ENCODE measurements around the gene ATP11A. TPM values are rescaled to one million over a fixed set of nuclear protein-coding genes. Genes with fewer than 3 reads are reported as not detected.
"Not testable (repeated sequence)": the region's sequence is repeated elsewhere in the genome, so short reads cannot be mapped to it uniquely, and the experiment has no call there.

Gene ATP11A
- total RNA-seq, 1 experiment from 2014 or later = 2.5 TPM

DNA sequence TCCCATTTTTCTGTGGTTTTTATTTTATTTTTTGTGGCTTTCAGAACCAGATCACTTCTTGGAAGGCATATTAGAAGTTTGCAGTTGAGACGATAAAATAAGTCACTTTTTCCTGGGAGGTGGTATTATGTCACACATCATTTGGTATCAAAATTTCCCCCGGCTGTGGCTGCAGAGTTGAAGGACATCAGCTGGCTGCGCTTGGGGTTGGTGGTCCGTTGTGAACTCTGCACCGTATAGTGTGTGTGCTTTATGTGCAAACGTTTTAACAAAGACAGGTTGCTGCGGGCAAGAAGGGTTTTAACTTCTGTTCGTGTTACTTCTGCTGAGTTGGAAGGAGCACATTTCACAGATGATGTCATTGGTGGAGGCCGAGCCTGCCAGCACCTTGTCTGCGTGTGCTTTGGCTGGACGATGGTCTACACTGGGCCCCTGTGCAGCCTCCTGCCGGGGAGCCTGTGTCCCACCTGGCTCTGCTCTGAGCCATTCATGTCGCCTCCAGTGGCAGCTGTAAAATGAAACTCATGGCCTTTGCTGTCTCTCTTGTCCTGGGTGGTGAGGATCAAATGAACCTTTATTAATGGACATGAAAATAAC lies 9.6 kb downstream of the ATP11A start:
- no peaks in the 10 kb centered on the region for H3K9me3 ChIP-seq
- H3K36me3 ChIP-seq = no peaks in the 10 kb centered on the region
- no peak for DNase-seq
- no peak overlapping the region for H3K4me3 ChIP-seq
- H3K27me3 ChIP-seq = no peaks in the 10 kb centered on the region

DNA sequence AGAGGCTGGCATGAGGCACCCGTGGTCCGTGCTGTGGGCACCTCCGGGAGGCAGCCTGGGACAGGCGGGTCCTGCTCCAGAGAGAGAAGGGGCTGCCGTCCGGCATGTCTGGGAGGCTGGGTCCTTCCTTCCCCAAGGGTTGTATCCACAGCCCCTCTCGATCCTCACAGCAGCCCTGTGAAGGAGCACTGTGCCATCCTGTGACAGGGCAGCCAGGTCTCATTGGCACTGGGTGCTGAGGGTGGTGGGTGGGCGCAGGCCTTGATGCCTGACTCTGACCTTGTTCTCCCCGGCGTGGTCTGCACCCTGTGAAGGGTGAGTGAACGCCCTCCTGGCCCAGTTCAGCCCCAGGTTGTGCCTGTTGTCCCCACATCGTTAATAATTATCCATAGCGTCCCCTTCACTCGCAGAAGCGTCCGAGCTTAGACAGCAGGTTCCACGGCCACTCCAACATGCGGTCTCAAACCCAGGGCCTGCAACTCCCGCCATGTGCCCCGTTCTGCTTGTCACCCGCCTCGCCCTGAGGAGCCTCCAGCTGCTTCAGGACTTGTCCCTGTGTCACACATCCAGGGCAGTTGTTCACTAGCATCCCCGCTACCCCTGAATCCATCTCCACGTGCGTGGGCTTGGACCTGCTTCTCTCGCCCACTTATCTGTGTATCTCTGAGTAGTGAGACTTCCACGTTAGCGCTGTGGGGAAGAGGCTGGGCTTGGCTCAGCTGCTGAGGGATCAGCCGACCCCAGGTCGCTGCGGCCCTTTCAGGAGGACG lies 10.6 kb downstream of the ATP11A start:
- Histone ChIP-seq H3K27me3 (no peaks in the 10 kb centered on the region), H3K4me3 (no peak overlapping the region), H3K9me3 (no peaks in the 10 kb centered on the region), H3K36me3 (no peaks in the 10 kb centered on the region)
- DNase-seq = no peak

DNA sequence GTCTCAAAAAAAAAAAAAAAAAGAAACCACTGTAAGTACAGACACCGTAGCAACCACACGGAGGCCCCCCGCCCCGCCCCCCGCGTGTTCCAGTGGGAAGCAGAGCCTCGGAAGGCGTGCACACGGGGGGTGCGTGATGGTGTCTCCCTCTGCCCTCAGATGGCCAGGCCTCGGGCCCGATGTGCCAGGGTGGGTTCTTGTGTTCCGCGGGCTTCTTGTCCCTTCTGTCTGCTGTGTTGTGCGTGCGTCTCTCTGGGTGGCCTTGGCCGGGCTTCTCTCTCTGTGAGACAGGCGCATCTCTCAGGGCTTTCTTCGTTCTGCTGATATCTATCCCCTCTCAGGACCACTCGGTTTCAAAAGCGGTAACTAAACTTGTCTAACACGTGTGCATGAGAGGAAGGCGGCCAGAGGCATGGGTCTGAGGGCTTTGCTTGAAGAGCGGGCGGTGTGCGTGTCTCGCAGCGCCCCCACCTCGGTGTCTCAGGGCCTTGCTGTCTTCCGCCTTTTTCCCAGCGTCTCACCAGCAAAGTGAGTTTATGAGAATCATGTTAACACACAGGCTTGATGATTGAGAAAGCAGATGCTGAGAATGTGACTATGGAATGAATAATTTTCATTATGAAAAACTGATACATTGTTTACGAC lies 12.6 kb downstream of the ATP11A start:
- Histone ChIP-seq H3K9me3 (no peaks in the 10 kb centered on the region), H3K4me3 (no peak overlapping the region), H3K36me3 (no peaks in the 10 kb centered on the region), H3K27me3 (no peaks in the 10 kb centered on the region)
- no peak for DNase-seq

DNA sequence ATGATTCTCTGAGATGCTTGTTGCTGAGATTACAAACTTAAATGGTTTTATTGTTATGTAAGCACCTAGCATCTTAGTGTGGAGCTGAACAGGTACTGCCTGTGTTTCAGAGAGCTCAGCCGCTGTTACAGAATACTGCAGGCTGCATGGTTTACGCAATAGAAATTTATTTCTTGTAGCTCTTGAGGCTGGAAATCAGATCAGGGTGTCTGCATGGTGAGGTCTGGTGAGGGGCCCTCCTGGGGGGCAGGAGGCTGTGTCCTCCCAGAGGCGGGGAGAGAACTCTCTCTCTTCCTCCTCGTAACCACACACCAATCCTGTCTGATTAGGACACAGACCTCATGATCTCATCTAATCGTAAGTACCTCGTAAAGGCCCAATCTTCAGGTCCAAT lies 13.1 kb downstream of the ATP11A start:
- DNase-seq = no peak
- H3K4me3 ChIP-seq = no peak overlapping the region
- H3K36me3 ChIP-seq = no peaks in the 10 kb centered on the region

DNA sequence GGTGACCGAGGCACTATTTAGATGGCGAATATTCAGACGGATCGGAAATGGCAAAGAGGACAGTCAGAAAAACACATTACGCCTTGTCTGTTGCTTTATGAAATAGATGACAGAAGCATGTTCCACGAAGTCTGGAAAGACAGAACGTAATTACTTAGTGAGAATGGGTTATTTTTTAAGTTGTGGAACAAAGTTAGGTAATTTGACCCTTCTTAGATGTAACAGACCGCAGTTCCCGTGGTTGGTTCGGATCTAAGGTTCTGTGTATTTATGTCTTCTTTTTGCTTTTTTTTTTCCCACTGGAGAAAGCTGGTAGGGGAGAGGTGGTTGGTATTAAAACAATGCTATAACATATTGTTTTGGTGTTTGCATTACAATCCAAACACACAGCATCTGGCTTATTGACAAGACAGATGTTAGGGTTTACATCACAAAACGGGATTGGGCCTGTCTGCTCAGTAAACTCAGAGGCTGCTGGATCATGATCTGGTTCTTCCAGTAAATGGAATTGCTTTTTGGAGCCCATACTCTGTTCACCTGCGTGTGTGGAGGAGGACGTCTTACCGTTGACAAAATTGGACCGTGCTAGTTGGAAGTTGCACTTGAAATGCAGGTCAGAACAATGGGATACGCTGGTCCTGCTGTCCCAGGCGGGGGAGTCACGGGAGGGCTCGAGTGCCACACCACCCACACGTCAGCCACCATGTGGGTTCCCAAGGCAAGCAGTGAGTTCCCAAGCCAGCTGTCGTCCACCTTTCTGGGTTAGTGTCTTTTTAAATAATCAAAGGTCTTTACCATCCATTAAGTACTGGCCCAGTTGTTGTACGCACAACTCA lies 13.8 kb downstream of the ATP11A start:
- H3K27me3 ChIP-seq = no peaks in the 10 kb centered on the region
- no peaks in the 10 kb centered on the region for H3K9me3 ChIP-seq
- DNase-seq = no peak
- no peaks in the 10 kb centered on the region for H3K36me3 ChIP-seq
- H3K4me3 ChIP-seq = no peak overlapping the region

More for the DNA sequence above, 13.1 kb downstream of the ATP11A start:
- H3K9me3 ChIP-seq = no peaks in the 10 kb centered on the region
- no peaks in the 10 kb centered on the region for H3K27me3 ChIP-seq

DNA sequence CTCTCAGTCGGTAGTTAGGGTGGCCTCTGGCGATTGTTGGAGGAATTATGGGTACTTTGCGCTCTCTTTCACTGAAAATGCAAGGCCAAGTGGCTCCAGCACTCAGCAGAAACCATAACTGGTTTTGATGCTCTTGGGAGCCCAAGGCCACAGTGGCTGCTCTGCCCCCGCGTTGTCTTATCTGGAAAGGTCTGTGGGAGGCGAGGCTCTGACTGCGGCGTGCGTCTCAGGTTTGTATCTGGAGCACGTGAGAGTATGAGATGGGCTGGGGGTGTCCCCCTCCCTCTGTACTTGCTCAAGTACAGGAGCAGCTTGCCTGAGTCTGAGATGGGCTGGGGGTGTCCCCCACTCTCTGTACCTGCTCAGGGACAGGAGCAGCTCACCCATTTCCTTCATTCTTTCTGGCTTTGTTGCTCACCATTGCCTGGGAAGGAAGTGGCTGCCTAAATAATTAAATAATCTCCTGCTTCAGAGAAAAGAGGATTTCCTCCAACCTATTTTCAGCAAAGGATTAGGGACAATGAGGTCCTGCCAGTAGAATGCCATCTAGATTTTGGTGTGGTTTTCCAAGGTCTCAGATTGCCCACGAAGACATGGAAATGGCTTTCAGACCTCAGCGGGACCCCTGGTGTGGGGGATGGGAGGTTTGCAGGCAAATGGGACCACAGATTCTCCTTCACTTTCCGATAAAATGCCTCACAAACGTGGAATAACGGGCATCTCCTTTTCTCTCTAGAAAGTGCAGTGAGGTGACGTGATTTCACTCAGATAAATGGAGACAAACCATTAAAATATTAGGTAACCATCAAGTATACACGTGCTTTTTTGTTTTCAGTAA lies 14.7 kb downstream of the ATP11A start:
- Histone ChIP-seq H3K4me3 (no peak overlapping the region), H3K36me3 (no peaks in the 10 kb centered on the region), H3K9me3 (no peaks in the 10 kb centered on the region), H3K27me3 (no peaks in the 10 kb centered on the region)
- no peak for DNase-seq

DNA sequence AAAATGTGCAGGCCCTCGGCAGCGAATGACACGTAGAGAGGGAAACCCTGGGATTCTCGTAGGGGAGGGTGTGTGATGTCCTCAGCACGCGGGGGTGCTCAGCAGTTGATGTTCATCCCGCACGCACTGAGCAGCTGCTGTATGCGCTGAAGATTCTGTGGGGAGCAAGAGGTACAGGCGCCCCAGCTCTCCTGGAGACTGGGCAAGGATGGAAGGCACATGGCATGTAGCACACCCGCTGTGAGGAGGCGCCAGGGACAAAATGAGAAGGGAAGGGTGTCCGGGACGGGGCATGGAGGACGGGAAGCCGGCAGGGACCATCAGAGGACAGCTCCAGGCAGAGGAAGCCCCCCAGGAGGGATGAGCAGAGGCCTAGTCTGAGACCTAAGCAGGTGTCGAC lies 15.4 kb downstream of the ATP11A start:
- no peaks in the 10 kb centered on the region for H3K27me3 ChIP-seq
- H3K4me3 ChIP-seq = no peak overlapping the region
- H3K36me3 ChIP-seq = no peaks in the 10 kb centered on the region
- H3K9me3 ChIP-seq = no peaks in the 10 kb centered on the region
- no peak for DNase-seq

DNA sequence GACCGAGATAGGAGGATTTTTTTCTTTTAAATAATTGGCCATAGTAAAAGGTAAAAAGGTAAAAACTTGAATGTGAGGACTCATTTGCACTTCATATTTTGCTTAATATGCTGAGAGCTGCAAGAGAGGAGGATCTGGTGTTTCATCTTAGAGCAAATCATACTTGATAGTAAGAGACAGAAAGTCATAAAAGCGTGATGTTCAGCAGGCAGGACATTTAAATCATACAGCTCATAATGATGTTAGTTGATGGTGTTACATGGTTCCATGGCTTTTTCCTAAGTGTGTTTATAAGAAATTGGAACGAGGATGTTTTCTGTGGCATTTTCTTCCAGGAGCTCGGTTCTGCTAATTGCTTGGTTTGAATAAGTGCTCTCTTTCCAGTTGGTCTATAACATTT lies 16.3 kb downstream of the ATP11A start:
- no peaks in the 10 kb centered on the region for H3K9me3 ChIP-seq
- no peak overlapping the region for H3K4me3 ChIP-seq
- H3K36me3 ChIP-seq = no peaks in the 10 kb centered on the region
- no peak for DNase-seq
- no peaks in the 10 kb centered on the region for H3K27me3 ChIP-seq

DNA sequence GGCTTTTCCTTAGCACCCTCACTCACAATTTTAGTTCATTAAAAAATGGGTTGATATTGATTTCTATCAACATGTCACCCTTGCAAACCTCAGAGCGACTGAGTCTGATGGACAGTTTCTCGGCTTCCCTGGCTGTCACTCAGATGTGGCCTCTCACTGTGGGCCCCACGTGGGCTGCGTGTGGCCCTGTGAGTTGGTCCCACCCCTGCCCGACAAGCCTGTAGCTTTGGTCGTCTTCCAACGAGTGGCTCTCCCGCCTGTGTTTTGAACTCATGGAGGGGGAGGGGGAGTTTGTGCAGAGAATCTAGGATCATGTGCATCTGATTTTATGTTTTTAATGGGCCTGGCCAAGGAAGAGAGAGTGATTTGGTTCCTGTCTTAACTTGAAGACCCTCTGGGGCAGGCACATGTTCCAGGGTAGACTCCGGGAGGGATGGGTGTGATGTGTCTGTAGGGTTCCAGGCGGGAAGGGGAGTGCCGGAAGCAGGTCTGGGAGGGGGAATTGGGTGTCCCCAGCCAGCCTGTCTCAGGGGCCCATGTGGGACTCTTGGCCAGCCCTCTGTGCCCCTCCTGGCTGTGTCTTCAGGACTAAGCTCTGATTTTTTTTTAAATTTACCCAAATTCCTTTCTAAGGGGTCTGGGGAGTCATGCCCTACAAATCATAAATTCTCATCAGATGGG lies 18.9 kb downstream of the ATP11A start:
- Histone ChIP-seq H3K9me3 (no peaks in the 10 kb centered on the region), H3K4me3 (no peak overlapping the region), H3K36me3 (no peaks in the 10 kb centered on the region), H3K27me3 (no peaks in the 10 kb centered on the region)
- no peak for DNase-seq

DNA sequence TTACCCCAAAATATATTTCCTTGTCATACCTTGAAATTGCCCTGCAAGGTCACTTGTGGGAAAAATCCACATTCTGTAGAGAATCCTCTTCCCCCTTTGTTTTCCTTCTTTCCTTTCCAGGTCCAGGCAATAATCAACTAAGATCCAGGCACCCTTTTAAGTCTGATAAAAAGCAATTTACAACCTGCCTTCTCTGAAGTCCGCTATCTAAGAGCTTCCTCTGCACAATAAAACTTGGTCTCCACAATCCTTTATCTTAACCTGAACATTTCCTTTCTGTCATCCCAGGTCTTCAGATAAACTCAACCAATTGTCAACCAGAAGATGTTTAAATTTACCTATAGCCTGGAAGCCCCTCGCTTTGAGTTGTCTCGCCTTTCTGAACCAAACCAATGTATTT lies 19.5 kb downstream of the ATP11A start:
- not testable (repeated sequence) for H3K36me3 ChIP-seq, DNase-seq, H3K9me3 ChIP-seq, H3K4me3 ChIP-seq, H3K27me3 ChIP-seq

DNA sequence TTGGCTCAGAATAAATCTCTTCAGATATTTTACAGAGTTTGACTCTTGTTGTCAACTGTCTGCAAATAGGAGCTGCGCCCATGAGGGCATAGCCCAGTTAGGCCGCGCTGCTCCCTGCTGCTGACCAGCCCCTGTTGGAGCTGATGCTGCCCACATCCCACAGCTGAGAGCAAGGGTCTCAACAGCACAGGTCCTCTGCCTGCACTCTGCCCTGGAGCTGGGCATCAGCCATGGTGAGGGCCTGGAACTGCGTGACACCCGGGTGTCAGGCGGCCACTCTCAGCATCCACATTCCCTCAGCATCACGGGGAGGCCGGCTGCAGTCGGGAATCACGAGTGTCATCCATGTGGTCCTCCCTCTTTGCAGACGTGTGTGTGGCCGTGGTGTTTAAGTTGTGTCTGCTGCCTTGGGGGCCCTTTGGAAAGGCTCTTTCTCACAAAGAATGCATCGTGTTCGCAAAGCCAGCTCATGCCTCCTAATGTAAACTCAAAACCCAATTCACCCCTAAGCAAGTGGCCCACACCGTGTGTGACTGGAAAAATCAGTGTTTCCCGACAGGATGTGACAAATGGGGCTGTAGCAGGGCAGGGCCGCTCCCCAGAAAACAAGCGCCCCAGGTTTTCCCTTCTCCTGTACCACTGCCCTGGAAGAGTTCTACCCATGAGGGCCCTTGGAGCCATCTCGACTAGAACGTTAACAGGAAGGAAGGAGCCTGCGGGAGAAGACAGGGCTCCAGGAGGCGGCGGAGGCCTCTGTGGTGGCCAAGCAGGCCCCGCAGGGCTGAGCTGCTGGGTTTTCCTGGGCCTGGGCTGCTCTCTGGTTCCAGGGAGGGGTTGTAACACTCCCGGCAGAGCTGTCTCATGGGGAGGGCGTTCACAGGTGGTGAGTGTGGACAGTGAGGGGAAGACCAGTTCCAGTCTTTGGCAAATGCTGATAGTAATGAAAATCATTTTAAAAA lies 20.3 kb downstream of the ATP11A start:
- DNase-seq = no peak
- H3K27me3 ChIP-seq = no peaks in the 10 kb centered on the region
- no peak overlapping the region for H3K4me3 ChIP-seq

DNA sequence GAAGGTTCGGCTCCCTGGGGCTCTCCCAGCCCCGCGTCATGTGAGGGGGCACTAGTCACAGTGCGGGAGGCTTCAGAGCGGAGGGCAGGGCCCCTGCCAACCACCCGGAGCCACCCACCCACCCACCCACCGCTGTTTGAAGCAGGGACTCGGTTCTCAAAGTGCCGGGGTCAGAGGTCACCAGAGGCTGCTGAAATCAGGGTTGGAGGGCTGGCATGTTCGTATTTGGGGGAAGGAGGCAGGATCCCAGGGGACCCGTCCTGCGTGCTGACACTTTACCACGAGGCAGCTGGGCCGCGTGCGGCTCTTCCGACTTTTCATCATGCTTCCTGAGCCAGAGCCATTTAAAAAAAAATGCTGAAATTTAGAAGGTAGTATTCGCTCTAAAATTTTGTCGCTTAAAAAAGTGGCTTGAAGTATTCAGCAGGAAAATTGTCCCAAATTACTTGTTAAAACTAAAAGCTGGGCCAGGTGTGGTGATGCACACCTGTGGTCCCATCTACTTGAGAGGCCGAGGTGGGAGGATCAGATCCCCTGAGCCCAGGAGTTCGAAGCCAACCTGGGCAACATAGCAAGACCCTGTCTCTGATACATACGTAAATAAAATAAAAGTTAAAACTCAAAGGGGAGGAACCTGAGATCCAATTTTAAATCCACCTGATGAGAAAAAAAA lies 21.2 kb downstream of the ATP11A start:
- H3K36me3 ChIP-seq = no peaks in the 10 kb centered on the region
- H3K9me3 ChIP-seq = no peaks in the 10 kb centered on the region
- H3K27me3 ChIP-seq = no peaks in the 10 kb centered on the region
- no peak for DNase-seq
- H3K4me3 ChIP-seq = peak overlapping the region; percentile 21; the same call in 1 of the 2 replicates

More for the DNA sequence above, 20.3 kb downstream of the ATP11A start:
- H3K36me3 ChIP-seq = no peaks in the 10 kb centered on the region
- H3K9me3 ChIP-seq = no peaks in the 10 kb centered on the region

DNA sequence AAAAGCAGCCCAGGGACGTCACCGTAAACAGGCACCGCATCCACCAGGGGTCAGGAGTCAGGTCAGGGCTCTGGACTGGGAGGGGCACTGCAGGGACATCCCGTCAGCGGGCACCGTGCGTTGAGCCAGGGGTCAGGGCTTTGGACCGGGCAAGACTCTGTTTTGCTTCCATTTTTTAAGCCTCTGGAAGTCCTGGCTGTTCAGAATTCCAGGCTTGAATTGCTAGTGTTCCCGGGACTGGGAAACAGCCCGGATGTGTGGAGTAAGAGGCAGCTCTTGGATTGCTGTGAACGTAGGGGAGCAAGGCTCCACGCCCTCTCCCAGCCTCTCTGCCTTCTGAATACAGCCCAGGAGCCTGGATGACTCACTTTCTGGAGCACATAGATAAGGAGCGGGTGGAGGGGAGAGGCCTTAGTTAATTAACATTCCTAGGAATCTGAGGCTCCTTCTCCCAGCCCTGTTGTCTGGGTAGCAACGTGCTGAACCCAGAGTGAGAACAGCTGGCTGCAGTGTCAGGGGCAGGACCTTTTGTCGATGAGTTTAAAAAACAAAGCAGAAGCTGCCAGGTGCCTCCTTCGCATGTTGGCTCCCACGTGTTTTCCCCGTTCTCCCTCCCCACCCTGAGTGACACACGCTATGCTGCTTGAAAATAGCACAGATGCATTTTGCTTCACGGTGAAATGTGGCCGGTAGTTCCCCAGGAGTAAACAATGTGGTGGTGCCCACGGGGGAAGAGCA lies 21.9 kb downstream of the ATP11A start:
- H3K4me3 ChIP-seq = peak overlapping the region; percentile 21; the same call in 1 of the 2 replicates
- DNase-seq = peak; percentile 89
- no peaks in the 10 kb centered on the region for H3K9me3 ChIP-seq
- no peaks in the 10 kb centered on the region for H3K27me3 ChIP-seq
- H3K36me3 ChIP-seq = no peaks in the 10 kb centered on the region
